Ecto neural progenitor cell (in vitro differentiated cells): Measurements from ENCODE around the gene CDC34.
A peak's percentile ranks its signal among the peaks of the same experiment; 100 is the strongest.

Source experiments
- DNase-seq: peaks from one replicate; pipeline ENCODE4 v3.0.0-alpha.2; 2018; ENCODE audit warnings: low spot score

CDC34 gene

DNA sequence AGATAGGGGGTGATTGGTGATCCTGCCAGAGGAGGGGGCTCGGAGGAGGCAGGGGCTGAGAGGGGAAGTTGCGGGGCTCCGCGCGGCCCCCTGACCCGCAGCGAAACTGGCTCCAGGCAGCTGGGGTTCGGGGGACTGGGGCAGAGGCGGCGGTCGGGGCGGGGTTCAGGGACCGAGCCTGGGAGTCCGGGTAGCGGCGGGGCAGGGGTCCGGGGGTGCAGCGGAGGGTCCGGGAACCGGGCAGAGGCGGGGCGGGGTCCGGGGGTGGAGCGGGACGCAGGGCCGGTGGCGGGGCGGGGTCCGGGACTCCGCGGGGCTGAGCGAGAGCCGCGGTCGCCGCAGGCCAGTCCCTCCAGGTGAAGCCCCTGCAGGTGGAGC is 34.1 kb upstream of the CDC34 start:
- DNase-seq, result peak; percentile 60

GRCh38 chr19:497869-498510 is 33.6 kb upstream of the CDC34 start:
- no peak for DNase-seq

DNA sequence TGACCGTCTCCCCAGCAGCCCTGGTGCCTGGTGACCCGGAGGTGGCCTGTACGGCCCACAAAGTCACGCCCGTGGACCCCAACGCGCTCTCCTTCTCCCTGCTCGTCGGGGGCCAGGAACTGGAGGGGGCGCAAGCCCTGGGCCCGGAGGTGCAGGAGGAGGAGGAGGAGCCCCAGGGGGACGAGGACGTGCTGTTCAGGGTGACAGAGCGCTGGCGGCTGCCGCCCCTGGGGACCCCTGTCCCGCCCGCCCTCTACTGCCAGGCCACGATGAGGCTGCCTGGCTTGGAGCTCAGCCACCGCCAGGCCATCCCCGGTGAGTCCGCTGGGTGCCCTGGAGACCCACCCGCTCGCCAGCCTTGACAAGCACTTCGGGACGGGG is 33.1 kb upstream of the CDC34 start:
- DNase-seq, result peak; percentile 51

GRCh38 chr19:498977-499623 is 32.5 kb upstream of the CDC34 start:
- no peak for DNase-seq

- DNase-seq, result peak; percentile 45
These were observed 29.9 kb upstream of the CDC34 start for GRCh38 chr19:501646-502045.

DNA sequence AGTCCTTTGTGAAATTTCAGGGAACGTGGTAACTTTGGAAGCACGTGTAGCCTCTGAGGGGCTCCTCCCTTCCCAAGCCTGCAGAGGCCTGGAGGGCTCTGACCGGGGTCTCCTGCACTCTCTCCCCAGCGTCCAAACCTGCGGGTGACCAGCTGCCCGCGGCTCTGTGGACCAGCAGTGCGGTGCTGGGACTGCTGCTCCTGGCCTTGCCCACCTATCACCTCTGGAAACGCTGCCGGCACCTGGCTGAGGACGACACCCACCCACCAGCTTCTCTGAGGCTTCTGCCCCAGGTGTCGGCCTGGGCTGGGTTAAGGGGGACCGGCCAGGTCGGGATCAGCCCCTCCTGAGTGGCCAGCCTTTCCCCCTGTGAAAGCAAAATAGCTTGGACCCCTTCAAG is 26.9 kb upstream of the CDC34 start:
- no peak for DNase-seq

- peak; percentile 96 for DNase-seq
These were observed 24.9 kb upstream of the CDC34 start for GRCh38 chr19:506404-507285.

- peak; percentile 95 for DNase-seq
These were observed 24.0 kb upstream of the CDC34 start, which contains the start of gene TPGS1 for GRCh38 chr19:507286-508203. Gene TPGS1 (plus strand): TSS chr19:507497. CDS start chr19:507507, 10 bp downstream.

GRCh38 chr19:508204-509150 is 23.1 kb upstream of the CDC34 start:
- DNase-seq, result no peak

- peak; percentile 95 for DNase-seq
These were observed 20.9 kb upstream of the CDC34 start for GRCh38 chr19:510606-511100.

DNA sequence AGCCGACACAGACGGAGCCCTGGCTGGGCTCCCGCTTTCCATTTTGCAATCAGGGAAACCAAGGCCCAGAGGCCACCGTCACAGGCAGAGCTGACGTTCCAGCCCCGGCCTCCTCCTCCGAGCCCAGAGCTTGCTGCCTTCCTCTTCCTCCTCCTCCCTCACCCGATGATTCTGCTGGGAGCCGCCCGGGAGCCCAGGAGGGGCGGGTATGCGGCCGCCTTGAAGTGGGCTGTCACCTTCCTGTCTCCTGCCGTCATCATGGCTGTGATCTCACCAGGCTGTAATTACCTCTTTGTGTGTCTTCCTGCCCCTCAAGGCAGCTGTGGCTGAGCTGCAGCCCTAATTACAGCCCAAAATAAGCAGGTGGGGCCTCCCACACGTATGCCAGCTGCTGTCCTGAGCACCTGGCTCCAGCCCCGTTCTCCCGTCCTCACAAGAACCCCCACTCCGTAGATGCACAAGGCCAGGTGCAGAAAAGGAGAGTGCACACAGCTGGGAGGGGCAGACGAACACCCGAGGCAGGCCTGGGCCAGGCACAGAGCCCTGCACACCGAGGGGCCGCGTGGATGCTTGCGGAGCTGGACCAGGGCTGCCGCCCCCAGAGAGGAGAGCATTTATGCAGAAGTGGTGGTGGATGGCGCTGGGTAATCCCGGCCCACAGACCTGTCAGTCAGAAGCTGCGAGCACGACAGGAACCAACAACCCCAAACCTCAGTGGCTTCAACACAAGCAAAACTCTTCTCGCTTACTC is 20.3 kb upstream of the CDC34 start:
- no peak for DNase-seq

DNA sequence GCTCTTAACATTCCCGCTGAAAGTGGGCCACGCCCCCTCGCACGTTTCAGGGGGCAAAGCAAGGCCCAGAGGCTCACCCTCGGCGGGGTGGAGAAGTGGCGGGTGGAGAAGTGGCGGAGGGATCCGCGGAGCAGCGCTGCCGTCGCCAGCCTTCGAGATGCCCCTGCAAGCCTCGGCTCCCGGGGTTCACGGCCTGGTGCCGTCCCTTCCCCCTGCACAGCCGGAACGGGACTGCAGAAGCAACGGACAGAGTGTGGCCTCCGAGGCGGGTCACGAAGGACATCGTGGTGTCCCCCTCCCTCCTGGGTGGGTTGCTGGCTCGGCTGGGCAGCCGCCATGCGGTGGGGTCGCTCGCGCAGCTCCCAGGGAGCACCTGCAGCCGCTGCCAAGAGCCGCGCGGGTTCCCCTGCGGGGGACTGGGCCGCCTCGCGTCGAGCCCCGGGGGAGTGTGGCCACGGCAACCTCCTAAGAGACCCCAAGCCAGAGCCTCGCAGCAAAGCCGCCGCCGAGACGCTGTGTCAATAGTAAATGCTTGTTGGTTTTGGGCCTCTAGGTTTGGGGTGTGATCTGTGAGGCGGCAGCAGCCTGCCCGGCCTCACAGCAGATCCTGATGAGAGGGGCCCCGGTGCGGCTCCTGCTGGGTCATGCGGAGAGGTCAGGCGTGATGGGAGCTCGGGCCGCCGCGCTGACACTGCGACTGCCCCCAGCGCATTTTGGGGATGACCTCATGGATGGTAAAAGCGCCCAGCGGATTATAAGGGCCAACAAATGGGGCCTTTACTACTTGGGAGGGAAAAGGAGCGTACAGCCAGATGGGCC is 18.8 kb upstream of the CDC34 start:
- no peak for DNase-seq

DNA sequence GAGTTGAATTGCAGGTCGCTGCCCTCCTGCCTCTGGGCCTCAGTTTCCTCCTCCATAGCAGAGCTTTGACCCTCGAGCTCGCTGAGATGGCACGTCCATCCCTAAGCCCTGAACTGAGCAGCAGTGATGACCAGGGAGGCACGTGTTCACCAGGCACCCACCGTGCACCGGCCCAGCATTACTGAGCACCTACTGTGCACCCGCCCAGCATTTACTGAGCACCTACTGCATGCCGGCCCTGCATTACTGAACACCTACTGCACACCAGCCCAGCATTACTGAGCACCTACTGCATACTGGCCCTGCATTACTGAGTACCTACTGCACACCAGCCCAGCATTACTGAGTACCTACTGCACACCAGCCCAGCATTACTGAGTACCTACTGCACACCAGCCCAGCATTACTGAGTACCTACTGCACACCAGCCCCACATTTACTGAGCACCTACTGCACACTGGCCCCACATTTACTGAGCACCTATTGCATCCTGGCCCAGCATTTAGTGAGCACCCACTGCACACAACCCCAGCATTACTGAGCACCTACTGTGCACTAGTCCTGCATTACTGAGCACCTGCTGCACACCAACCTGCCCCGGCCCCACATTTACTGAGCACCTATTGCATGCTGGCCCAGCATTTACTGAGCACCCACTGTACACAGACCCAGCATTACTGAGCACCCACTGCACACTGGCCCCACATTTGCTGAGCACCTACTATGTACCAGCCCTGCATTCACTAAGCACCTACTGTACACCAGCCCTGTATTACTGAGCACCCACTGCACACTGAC is 18.0 kb upstream of the CDC34 start:
- no peak for DNase-seq

GRCh38 chr19:514166-514663 is 17.3 kb upstream of the CDC34 start:
- DNase-seq, result no peak

DNA sequence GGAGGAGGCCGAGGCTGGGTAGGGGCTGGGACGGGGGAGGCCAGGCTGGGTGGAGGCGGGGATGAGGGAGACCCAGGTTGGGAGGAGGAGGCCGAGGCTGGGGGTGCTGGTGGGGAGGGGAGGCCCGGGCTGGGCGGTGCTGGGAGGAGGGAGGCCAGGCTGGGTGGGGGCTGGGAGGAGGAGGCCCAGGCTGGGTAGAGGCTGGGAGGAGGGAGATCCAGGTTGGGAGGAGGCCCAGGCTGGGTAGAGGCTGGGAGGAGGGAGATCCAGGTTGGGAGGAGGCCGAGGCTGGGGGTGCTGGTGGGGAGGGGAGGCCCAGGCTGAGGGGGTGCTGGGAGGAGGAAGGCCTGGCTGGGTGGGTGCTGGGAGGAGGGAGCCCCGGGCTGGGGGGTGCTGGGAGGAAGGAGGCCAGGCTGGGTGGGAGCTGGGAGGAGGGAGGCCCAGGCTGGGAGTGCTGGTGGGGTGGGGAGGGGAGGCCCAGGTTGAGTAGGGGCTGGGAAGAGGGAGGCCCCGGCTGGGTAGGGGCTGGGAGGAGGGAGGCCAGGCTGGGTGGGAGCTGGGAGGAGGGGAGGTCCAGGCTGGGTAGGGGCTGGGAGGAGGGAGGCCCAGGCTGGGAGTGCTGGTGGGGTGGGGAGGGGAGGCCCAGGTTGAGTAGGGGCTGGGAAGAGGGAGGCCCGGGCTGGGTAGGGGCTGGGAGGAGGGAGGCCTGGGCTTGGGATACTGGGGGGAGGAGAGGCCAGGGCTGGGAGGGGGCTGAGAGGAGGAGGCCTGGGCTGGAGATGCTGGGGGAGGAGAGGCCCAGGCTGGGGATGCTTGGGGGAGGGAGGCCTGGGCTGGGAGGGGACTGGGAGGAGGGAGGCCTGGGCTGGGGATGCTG is 13.6 kb upstream of the CDC34 start:
- peak; percentile 87 for DNase-seq

GRCh38 chr19:518598-519231 is 12.8 kb upstream of the CDC34 start:
- peak; percentile 84 for DNase-seq
